Keratinocyte (primary cell): ENCODE results near the gene ZNF710.

Experiments
- CTCF ChIP-seq, 3 experiments: IDR thresholded peaks in 1 of 3; conservative IDR thresholded peaks in 1 of 3; optimal IDR thresholded peaks in 1 of 3; 2 replicates in 2 of 3; 3 replicates in 1 of 3; pipeline versions ENCODE3 to v1.5.1; 2011; ENCODE audit warnings: low read length in 3 of 3, mild to moderate bottlenecking in 3 of 3, moderate library complexity in 2 of 3, control low read depth in 1 of 3, inconsistent platforms in 1 of 3; ENCODE audit not compliant: insufficient read depth in 2 of 3; ENCODE audit errors: extremely low read depth in 1 of 3
- EZH2 ChIP-seq: IDR thresholded peaks from one replicate; pipeline ENCODE4 v1.6.1; 2012; ENCODE audit warnings: inconsistent platforms, mild to moderate bottlenecking, low read length, moderate library complexity

DNA sequence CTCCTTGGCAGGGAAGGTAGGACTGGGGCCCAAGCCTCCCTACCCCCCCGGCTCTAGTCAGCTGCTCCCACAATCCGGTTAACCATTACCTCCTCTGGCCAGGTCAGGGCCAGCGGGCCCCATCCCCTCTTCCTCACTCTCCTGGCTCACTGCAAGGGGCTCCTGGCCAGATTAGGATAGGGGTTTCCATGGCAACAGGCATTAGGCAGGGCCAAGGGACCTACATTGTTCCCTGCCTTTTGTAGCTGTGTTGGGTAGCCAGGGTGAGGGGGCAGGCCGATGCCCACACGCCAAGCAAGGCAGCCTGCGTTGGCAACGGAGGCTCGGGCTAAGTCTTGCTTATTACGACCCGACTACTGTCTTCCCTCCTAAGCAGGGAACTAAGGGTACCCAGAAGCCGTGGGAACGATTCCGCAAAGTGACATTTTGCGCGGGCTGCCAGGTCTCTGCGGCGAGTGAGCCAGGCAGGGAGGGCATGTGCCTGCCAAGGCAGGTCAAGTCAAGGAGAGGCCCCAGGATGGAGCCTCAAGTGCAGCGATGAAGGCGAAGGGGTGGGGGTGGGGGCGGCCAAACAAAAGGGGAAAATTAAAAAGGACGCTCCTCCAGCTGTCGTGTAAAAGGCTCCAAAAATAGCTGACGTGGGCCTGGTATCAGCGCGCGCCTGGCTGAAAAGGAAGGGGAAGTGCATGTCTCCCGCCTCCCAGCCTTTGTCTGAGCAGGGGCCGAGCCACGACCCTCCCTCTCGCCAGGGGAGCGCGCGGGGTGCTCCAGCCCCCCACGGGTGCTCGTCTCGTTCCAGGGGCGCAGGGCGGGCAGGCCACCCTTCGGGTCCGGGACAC is 100.2 kb downstream of the ZNF710 start:
- no peak for TF ChIP-seq CTCF (optimal IDR thresholded peaks at IDR 0.05 in 1 of 3, IDR thresholded peaks at IDR 0.05 in 1 of 3, conservative IDR thresholded peaks at IDR 0.05 in 1 of 3; ENCODE audit: extremely low read depth in 1 of 3, insufficient read depth in 2 of 3, low read length in 3 of 3)
- no peak for TF ChIP-seq EZH2
